HG03354 (cell line): Measurements from ENCODE around the gene GABBR2.

Experiments used
- ATAC-seq: cut with Tn5 transposase; IDR thresholded peaks from one replicate; pipeline ENCODE4 v1.9.1; 2021; ENCODE audit warnings: mild to moderate bottlenecking; ENCODE audit not compliant: unreplicated experiment, poor library complexity, severe bottlenecking

GABBR2 gene

DNA sequence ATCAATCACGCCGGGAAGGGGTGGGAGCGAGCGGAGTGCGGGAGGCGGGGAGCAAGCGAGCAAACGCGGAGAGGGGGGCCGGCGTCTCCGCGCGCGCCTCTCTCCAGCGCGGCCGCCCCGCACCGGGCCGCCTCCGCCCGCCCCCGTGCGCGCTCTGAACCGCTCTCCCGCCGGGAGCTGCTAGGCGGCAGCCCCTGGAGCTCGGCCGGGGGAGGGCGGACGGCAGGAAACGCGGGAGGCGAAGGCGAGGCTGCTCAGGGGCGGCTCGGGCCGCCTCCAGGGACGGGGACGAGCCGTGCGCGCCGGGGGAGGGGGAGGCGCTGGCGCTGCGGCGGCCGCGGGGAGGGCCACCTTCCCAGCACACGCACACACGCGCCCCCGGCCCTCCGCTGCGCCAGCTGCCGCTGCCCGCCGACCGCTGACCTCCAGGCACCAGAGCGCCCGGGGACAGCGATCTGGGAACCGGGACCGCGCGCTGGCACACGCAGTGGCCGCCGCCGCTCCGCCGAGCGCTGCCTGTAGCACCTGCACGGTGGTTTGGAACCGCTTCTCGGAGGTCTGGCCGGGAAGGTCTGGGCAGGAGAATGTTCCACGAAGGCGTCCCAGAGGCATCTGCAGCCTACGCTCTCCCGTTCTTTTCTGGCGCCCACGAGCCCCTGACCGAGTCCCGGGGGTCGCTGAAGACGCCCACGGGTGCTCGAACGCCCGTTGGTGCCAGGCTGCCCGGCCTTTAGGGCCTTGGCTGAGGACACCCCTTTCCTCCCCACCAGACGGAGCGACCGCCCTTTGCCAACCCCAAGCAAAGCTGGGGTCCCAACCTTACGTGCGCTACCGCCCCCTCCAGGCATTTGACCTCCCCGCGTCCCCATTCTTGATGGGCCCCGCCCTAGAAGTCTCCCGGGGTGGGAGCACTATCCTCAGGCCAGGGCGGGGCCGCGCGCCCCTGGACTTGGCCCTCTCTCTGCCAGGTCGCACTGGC is at the start of gene GABBR2:
Gene GABBR2, minus strand, starts transcription at position 3 of the 979 bp plus-strand sequence. CDS start 198 bp downstream, outside the sequence.
- ATAC-seq = no peak

- no peak for ATAC-seq
These were observed 46.4 kb upstream of the GABBR2 start for GRCh38 chr9:98755006-98755618.

GRCh38 chr9:98751210-98751609 is 42.5 kb upstream of the GABBR2 start:
- no peak for ATAC-seq

DNA sequence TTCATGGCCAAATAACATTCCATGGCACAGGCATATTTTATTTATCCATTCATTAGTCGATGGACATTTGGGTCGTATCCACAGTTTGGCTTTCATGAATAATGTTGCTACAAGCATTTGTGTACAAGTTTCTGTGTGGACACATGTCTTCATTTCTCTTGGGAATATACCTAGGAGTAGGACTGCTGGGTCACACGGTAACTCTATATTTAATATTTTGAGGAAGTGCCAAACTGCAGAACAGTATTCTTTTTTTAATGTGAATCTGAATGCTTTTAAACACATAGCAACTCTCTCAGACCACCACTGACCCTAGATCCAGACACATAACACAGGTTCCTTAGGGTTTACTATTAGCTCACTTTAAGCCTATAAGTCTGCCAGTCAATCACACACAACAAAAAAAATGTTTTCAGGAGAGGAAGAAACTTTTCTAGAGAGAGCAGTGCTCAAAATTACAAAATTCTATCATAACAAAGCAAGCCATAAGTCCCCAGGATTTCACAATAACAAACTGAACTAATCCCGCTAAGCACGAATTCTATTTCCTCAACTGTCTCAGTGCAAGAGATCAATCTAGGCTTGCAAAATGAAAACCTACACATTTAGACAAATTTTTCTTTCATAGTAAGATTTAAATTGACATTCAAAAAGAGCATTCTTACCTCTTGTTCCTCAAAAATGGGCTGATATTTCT is 41.8 kb upstream of the GABBR2 start:
- ATAC-seq = no peak

DNA sequence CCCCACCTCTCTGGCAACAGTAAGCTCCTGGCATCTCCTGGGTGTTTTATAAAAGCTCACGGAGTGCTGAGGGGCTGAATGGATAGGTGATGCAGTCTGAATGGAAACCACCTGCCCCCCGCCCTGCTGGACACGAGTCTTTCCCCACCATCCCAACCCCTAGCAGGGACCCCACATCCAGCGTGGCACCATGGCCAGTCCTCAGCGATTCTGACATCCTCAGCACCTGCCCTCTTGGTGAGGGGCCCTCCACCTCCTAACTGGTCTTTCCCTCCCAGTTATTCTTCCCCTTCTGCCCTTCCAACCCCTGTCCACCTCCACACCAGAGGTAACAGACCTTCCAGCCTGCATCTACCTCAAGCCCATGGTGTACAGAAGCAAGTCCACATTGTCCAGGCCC is 38.7 kb upstream of the GABBR2 start:
- ATAC-seq = no peak

GRCh38 chr9:98745470-98745869 is 36.7 kb upstream of the GABBR2 start:
- no peak for ATAC-seq

DNA sequence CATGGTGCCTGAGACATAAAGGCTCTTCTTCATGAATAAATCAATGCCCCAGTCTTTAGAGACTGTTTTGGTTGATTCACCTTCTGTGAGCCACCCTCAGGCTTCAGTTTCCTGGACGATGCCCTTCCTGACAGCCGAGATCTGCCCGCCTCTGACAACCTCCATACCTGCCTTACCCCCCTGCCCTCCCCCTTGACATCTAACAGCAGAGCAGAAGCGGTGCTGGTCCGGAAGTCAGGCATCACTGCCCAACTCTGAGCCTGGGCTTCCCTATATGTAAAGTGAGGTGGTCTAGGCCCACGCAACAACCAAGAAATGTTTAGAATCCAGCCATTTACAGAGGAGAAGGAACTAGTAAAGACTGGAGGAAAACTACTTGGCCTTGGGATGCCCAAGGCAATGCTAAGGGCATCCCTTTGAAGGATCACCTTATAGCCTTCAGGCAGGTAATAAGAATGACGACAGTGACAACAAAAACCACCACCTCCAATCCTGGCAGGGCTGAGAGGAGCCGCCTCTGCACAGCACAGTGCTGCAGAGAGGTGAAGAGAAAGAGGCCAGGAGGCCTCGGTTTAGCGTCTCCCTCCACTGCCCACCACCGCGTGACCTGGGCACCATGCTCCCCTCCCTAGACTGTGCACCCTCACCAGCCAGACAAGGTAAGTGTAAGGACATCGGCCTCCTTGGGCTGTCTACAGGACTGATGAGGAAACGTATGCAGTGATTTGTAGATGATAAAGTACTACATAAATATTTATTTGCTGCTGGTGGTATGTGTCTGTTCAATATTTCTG is 35.3 kb upstream of the GABBR2 start:
- no peak for ATAC-seq

DNA sequence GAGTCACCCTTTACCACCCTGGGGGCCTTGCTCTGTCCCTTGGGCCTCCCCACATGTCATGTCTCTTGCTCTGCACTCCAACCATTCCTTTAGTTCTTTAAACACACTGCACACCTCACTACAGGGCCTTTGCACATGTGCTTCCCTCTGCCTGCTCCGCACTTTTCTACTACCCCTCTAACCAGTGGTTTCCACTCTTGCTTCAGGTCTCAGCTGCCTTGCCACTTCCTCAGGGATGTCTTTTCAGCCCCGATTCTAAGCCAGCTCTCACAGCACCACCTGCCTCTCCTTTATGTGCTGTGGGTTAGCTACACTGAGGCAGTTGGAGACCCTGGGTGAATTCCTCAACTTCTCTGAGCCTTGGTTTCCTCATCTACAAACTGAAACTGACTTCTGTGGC is 34.6 kb upstream of the GABBR2 start:
- ATAC-seq = no peak

DNA sequence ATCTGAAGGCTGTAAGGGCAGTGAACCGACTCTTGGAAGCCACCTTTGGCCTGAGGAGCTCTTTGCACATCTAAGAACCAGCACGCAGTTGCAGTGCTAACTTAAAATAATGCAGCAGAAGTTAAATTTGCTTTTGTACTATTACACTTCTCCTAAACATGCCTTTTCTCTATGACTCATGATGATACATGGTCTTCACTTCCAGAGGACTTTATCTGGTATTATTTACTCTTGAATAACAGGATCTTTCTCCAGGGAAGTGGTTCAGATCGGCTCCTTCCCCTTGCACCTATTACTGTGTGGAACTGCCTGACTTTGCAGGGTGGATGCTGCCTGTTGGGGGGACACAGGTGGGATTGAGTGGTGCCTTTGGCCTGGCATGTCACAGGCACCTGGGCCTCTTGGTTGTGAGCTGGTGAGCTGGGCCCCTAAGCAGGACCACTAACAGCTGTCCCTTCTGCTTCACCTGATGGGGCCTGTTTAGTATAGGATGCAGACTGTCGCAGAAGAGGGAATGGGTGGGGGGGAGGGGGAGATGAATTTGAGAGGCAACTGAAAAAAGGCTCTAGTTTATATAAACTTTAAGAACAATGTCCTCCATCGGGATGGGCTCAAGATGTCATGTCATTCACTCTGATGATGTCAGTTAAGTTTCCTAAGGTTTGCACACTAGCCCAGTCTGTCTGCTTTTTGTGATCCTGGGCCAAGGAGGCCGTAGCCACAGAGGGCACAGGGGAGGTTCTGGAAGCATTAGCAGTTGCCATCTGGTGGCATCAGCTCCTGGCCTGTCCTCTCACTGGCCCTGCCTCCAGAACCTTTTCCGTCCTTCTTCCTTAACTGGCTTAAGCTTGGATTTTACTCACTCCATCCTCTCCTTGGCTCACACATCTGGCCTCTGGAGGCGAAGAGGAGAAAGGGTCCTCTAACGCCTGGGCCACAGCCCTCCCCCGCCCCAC is 33.9 kb upstream of the GABBR2 start:
- no peak for ATAC-seq

GRCh38 chr9:98740226-98740881 is 31.6 kb upstream of the GABBR2 start:
- no peak for ATAC-seq

GRCh38 chr9:98738741-98739140 is 30.0 kb upstream of the GABBR2 start:
- no peak for ATAC-seq

- no peak for ATAC-seq
These were observed 27.5 kb upstream of the GABBR2 start for GRCh38 chr9:98736226-98736625.

GRCh38 chr9:98732801-98733200 is 24.1 kb upstream of the GABBR2 start:
- ATAC-seq = no peak

DNA sequence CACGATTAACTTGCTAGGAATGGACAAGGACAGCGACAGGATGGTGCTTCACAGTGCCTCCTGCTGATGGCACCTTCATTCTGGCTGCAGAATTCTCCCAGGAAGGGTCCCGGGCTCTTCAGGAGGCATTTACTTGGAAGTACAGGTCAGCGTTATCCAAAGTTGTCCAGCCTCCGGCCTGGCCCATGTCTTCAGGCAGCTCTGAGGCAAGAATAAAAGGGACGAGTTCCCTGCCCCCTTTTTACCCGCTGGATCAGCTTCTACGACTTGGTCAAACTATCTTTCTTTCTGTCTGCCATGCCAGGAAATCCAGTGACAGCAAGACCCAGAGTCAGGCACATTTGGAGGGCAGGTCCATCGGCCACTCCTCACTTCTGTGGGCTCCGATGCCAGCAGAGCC is 23.4 kb upstream of the GABBR2 start:
- ATAC-seq = no peak

- no peak for ATAC-seq
These were observed 22.1 kb upstream of the GABBR2 start for GRCh38 chr9:98730871-98731270.

DNA sequence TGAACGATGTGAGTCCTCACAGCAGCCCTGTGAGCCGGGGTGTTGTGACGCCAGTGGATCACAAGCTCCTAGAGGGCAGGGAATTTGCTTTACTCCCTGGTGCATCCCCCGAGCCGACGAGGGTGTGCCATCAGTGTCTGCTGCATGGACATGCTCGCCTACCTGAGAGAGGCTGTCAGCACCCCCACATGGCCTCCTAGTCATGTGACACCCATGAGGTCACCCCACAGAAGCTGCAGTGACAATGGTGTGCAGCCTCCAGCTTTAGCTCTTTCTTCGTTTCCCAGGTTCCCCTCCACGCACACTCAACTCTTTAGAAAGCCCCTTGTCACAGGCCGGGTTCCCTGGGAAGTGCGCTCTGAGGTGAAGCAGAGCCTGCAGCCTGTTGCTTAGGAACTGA is 19.8 kb upstream of the GABBR2 start:
- ATAC-seq = no peak

DNA sequence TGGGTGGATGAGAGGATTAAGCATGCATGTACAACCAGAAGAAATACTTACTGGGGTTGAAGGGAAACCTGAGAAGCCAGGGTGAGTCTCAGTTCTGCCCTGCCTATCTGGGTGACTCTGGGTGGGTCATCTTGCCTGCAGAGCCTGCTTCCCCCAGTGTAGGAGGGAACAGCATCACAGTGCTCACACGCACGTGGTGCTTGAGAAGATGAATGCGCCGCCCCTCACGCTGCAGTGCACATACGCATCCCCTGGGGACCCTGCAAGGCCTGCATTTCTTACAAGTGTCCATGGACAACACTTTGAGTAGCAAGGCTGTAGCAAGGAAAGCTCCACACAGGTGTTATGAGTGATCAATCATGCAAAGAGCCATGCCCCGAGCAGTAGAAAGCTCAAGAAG is 18.7 kb upstream of the GABBR2 start:
- no peak for ATAC-seq

GRCh38 chr9:98726735-98727134 is 18.0 kb upstream of the GABBR2 start:
- no peak for ATAC-seq
